Astrocyte of the hippocampus (primary cell): ENCODE data around the gene HAVCR1.
"Not testable (repeated sequence)": the region's sequence is repeated elsewhere in the genome, so short reads cannot be mapped to it uniquely, and the experiment has no call there.

ENCODE experiments used
- DNase-seq: peaks from one replicate; pipeline ENCODE4 v3.0.0; 2011; ENCODE audit warnings: low read depth, low spot score

The HAVCR1 gene

DNA sequence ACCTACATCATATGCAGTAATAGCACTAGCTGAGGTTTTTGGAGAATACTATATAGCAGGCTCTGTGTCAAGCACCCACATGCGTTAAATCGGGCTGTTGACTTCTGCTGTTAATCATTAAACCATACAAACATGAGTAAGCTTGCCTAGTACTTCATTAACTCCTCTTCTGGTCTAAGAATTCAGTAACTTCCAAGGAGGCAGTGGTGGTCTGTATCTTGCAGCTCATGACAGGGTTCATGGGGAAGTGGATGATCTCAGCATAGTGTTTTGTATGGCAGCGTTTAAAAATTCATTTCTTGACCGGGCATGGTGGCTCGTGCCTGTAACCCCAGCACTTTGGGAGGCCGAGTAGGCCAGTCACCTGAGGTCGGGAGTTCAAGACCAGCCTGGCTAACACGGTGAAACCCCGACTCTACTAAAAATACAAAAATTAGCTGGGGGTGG lies at the start of gene HAVCR1:
TSS of gene HAVCR1 (minus strand) at position 24 of the 447 bp plus-strand sequence. CDS start 1,173 bp downstream, outside the sequence.
- DNase-seq = no peak

DNA sequence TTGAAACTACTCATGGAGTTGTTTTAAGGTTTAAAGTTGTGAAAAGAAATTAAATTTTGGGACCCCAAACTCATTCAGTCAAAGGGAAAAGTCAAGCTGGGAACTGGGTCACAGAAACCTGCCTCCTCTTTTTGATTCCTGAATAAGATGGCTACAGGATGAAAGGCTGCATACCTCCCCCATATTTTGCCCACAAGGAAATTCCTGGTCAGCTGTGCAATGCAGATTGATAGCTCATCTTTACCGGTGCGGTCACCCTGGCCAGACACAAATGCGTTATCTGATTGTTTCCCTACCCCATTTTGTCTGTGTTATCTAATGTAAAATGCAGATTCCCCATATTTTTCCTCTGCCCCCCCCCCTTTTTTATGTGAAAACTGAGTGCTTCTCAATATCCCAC lies 48.6 kb upstream of the HAVCR1 start:
- DNase-seq = peak; percentile 9

DNA sequence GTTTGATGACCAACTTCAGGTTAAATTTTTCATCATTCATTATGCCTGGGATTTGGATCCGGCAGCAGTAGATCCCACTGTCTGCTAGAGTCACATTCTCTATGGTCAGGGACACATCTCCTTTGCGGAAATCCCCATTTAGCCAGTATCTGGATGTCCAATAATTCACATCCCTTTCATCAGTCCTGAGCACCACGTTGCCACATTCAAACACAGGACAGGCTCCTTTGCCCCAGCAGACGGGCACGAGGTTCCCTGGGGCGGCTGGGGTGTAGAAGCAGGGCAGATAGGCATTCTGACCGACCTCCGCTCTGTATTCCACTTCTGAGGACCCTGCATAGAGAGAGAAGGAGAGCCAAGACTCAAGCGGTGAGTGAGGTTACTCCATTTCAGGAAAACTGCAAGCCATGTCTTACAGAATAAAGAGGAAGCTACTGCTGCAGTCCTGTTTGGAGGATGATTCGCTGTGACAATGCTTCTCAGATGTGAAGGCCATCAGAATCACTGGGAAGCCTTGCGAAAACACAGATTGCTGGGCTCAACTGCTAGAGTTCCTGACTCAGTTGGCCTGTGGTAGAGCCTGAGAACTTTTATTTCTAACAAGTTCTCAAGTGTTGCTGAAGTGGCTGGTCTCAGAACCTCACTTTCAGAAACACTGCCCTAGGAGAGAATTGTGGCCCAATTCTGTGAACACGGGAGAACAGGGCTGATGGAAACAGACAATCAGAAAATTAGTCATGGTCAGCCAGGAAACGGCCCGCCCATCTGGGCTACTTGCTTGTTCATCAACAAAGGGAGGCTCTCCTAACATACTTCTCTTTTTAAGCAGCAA lies 47.9 kb upstream of the HAVCR1 start:
- DNase-seq = no peak

DNA sequence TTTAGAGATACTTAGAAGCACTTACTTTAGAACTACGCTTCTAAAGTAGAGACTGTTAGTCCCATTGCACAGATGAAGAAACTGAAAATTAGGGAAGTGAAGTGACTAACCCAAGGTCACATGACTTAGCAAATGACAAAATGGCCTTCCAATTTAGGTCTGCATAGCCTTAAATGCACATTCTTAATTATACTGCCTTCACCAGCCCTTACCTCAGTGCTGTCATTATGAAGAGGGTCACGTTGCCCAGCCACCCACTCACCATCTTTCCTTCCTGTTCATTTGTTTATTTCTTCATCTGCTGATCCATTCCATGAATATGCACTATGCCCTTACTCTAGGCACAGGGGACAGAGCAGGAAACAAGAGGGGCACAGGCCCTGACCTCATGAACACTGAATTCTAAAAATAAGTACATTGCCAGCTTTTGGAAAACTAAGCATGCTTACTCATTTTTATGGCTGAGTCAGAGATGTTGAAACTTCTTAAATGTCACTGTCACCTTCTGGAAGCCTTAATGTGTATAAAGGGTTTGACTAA lies 41.3 kb upstream of the HAVCR1 start:
- no peak for DNase-seq

DNA sequence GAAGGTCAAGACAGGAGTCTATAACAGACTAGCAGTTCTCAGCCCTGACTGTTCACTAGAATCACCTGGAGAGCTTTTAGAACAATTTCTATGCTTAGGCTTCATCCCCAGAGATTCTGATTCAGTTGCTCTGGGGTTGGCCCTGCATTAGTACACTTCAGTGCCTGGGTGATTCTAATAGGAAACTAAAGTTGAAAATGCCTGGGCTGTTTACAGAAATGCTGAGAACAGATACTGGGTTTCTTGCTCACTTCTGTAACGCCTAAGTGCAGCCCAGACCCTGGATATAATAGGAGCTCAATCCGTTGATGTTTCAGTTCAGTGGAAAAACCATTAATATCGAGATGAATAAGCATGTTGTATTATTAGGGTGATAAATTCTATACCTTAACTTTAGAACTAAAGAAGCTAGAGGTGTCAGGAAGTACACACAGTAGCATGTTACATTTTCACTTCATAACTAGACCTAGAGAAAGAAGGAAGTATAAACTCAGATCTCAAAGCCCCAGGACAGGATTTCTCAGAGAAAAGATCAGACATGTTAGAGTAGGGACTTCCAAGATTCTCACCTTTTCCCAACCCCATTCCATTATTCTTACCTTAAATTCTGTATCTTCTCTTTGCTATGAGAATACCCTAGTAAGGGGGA lies 29.6 kb upstream of the HAVCR1 start:
- DNase-seq = no peak

DNA sequence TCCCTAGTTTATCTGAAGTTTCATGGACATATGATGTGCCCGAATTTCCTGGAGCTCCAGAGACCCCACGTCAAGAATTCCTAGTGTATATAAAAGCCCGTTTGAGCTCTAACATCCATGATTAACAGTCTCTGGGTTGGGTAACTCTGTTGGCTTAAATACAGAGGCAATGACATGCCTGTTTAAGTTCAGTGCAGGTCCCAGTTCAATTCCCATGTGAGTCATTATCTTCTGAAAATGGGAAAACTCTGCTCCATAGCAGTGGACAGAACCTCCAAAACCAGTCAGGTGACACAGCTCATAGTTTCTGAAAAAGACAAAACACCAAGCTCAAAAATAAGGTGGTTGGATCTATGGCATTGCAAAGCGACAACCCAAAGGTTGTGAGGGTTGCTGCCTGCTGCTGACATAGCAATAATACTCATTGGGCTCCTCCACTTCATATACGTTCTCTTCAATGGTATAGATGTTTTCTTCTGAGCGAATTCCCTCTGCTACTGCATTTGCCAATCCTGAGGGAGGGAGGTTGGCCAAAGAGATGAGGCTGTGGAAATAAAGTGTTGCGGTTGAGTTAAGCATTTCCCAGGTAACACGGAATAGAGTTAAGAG lies 27.9 kb upstream of the HAVCR1 start:
- no peak for DNase-seq

DNA sequence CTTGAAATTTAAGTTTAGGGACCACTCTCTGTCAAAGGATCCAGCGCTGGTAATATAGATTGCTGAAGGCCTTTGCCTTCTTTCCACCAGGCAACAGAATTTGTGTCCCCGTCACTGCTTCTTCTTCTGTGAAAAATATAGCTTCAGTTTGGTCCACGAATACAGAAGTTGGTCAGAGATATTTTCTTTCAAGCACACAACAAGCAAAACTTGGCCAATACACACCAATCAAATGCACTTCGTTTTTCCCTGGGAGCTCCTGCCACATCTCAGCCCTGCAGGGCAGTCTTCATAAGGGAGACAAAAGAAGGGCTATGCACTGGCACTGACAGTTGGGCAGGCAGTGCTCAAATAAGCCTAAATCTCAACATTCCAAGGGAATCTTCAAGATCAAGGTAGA lies 27.0 kb upstream of the HAVCR1 start:
- DNase-seq = no peak

DNA sequence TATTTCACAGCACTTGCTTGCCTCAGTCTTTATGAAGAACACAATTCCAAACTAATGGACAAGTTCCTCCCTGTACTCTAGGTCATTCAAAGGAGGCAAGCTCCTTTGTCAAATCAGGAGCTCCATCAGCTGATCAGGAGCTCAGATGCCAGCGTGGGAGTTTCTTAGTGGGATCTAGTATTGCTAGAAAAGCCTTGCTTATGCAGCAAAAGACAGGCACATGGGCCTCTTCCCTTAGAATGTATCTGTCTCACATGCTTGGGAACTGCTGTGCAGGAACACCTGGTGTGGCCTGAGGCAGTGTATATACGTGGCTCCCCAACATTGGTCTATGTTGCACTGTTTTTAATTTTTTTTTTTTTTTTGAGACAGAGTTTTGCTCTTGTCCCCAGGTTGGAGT lies 21.4 kb upstream of the HAVCR1 start:
- DNase-seq = no peak

DNA sequence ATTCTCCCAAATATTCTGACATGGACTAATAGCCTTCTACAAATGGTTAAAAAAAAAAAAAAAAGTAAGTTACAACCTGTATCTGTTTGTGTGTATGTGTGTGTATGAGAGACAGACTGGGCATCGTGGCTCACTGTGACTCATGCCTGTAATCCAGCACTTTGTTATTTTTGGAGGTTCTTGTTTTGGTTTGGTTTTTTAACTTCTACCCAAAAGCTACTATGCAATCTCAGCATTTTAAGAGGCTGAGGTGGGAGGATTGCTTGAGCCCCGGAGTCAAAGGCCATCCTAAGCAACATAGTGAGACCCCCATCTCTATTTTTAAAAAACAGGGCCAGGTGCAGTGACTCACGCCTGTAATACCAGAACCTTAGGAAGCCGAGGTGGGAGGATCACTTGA lies 17.6 kb upstream of the HAVCR1 start:
- peak; percentile 56 for DNase-seq

DNA sequence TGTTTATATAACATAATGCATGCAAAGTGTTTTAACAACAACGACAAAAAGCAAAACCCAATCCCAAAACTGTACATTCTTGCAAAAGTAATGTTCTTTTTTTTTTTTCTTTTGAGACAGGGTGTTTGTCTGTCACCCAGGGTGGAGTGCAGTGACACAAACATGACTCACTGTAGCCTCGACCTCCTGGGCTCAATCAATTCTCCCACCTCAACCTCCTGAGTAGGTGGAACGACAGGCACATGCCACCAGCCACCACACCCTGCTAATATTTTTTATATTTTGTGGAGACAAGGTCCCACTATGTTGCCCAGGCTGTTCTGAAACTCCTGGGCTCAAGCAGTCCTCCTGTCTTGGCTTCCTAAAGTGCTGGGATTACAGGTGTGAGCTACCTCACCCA lies 13.6 kb upstream of the HAVCR1 start:
- DNase-seq = no peak

DNA sequence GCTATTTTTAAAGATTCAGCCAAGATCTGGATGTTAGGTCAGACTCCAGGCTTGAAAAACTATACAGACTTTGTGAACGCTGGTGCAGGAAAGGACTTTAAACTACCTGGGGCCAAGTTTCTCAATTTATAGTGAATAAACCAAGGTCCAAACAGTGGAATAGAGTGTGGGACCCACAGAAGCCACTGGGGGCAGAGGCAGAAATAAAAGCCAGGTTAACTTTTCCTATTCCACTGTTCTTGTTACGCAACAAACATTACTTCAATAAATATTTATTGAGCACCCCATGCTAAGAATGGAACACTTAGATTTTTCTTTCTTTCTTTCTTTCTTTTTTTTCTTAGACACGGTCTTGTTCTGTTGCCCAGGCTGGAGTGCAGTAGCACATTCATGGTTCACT lies 11.0 kb upstream of the HAVCR1 start:
- no peak for DNase-seq

DNA sequence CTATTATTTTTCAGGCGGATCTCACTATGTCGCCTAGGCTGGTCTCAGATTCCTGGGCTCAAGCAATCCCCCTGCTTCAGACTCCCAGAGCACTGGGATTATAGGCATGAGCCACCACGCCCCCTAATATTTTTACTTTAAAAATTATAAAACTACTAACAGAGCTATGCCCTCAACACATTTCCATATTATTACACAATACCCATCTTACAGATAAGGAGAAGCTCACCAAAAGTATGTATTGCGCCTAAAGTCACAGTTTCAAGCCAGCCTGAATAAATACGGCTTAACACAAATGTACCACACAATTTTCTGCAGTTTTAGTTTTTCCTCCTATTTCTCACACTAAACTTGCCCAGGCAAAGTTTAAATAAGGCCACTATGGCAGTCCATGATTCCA lies 9.9 kb upstream of the HAVCR1 start:
- no peak for DNase-seq

DNA sequence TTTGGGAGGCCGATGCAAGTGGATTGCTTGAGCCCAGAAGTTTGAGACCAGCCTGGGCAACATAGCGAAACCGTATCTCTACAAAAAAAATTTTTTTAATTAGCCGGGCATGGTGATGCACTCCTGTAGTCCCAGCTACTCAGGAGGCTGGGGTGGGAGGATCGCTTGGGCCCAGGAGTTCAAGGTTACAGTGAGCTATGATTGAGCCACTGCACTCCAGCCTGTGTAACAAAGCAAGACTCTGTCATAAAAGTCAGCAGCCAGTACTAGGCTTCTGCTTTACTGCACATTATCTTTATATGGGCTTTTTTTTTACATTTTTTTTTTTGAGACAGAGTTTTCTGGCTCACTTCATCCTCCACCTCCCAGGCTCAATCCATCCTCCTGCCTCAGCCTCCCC lies 9.4 kb upstream of the HAVCR1 start:
- DNase-seq = no peak

DNA sequence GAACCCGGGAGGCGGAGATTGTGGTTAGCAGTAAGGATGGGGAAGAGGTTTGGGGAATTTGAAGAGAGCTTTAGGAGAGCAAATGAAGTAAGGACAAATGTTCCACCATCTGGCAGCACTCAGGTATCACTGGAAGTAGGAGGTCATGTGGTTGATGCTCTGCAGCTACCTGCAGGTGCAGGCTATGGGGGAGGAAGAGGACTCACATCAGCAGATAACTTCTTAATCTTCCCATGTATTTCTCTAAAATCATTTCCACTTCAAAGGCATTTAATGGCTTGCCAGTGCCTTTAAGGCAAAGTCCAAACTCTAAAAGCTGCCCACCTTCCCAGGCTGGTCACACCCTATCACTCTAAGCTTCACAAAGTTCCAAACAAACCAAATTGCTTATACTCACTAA lies 8.1 kb upstream of the HAVCR1 start:
- DNase-seq = no peak

DNA sequence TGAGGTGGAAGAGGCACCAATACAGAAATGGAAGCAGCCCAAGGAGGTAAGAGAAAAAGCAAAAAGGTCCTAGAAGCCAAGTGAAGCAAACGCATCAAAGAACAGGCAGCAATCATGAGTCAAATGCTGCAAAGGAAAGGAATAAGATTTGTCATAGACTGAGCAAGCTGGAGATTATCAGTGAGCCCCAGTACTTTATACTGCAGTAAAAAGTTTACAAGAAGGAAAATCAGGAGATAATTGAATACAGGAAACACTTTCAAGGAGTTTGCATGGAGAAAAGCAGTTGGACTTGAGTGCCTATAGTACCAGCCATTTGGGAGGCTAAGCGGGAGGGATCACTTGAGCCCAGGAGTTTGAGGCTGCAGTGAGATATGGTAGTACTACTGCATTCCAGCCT lies 7.2 kb upstream of the HAVCR1 start:
- no peak for DNase-seq

DNA sequence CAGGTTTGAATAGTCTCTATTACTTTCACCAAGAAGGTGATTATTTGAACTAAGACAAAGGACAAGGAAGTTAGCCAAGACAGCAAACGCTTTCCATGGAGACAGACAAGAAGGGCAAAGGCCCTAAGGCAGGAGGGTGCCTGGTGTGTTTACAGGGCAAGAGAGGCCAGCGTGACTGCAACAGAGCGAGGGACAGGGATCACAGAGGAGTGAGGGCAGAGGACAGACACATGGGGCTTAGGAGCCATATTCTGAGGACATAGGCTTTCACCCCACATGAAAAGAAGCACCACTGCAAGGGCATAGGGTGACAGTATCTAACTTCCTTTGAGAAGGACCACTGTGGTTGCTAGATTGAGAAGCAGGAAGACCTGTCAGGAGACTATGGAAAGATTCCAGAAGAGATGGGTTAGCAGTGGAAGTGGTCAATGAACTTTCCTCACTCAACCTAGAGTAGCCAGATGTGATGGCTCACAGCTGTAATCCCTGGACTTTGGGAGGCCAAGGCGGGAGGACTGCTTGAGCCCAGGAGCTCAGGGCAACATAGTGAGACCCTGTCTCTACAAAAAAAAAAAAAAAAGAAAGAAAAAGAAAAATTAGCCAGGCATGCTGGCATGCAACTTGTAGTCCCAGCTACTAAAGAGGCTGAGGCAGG lies 5.0 kb upstream of the HAVCR1 start:
- no peak for DNase-seq

DNA sequence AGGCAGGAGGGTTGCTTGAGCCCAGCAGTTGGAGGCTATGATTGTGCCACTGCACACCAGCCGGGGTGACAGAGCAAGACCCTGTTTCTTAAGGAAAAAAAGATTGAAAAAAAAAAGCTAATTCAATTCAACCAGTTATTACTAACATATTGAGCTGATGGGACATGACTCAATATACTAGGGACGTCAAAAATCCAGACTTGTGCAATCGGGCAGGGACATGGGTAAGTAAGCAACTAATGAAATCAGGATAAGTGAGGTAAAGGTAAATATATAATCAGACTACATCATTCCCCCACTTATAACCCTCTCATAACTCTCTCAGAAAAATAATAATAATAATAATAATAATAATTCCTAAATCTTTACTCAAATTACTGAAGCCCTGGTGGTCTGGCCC lies 975 bp upstream of the HAVCR1 start:
- DNase-seq = no peak

DNA sequence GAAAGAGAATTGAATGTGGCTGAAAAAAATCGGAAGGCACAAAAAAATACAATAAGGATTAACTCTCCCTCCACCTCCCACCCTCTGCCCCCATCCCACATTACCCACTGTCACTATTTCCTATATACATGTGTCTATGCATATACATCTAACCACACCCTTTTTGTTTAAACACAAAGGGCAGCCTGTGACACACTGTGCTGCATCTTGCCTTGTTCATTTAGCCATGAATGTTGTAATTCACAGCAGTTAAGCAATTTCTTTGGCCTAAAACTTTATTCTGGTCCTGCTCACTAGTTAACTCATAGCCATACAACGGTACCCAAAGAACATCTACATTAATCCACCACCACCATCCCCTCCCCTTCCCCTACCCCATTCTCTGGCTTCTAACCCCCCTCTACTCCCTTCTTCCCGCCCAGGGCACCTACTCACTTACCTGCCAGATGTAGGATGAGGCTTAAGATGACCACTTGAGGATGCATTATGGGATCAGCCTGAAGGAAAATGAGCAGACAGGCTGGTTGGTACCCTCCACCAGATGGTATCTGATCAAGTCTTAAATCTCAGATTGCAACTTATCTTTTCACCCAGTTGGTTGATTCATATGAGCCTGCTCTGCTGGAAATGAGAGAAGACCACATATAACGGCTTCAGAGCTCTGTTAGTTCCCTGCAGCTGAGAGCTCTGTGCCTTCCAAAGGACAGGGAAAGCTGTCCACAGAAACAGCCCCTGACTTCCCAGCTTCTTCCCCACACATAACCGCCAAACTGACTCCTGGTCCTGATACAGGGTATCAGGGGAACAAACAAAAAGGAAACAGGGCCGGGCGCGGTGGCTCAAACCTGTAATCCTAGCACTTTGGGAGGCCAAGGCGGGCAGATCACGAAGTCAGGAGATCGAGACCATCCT lies 1.2 kb downstream of the HAVCR1 start:
- DNase-seq = no peak

DNA sequence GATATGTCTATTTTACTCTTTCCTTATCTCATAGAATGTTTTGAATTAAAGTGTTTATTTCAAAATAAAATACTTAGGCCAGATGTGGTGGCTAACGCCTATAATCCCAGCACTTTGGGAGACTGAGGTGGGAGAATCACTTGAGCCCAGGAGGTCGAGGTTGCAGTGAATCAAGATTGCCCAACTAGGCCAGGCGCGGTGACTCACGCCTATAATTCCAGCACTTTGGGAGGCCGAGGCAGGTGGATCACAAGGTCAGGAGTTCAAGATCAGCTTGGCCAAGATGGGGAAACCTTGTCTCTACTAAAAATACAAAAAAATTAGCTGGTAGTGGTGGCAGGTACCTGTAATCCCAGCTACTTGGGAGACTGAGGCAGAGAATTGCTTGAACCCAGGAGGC lies 2.1 kb downstream of the HAVCR1 start:
- DNase-seq = not testable (repeated sequence)

DNA sequence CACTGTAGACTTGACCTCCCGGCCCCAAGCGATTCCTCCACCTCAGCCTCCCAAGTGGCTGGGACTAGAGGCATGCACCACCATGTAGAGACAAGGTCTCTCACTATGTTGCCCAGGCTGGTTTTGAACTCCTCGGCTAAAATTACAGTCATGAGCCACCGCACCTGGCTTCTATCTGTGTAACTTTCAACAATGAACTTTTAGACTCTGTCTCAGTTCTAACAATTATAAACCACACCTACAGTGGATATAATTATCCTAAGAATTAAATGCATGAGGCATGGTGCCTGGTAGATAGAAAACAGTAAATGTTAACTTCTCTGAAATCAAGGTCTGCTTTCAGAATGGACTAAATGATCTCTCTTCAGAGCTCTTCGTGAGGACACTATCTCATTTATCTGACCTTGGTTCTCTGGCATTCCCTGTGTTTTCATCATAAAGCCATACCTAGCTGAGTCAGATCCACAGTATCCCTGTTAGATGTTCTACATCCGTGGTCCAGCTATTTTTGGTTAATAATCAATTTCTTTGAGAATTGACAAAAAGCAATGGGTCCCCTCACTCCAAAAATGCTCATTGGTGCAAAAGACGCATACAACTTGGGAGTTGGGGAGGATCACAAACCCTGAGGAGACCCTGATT lies 7.2 kb downstream of the HAVCR1 start:
- no peak for DNase-seq
